SK-N-SH (cell line): ENCODE results near the gene HDAC7. TPM values are rescaled to one million over a fixed set of nuclear protein-coding genes. Genes with fewer than 3 reads are reported as not detected.

Experiments used
- CTCF ChIA-PET: fragments of 300-600, 350-600 bp; formaldehyde crosslinking; extraction: SDS; loops from one replicate; lab custom pipeline; 2021; lab: Yijun Ruan, JAX
- POLR2A ChIA-PET: fragments of 350-600 bp; sonication (Branson Sonifier 250); formaldehyde crosslinking; extraction: SDS; loops from one replicate; lab custom pipeline; 2020; ENCODE audit warnings: antibody characterized with exemption, inconsistent platforms; lab: Yijun Ruan, JAX
- DNase-seq: peaks from one replicate; pipeline ENCODE4 v3.0.0; 2012
- H2AFZ ChIP-seq: fragments of 200-600 bp; sonication (generic); 2 replicates; pipeline ENCODE4 v1.8.1; 2016; ENCODE audit warnings: antibody characterized with exemption, mild to moderate bottlenecking, low read depth
- H3F3A ChIP-seq: fragments of 200-600 bp; sonication (generic); replicated peaks from 2 replicates; pipeline ENCODE3; 2016; ENCODE audit warnings: antibody characterized with exemption, mild to moderate bottlenecking; ENCODE audit not compliant: insufficient read depth
- H3K27ac ChIP-seq, 2 experiments: fragments of 200-500 bp in 1 of 2; fragments of 200-600 bp in 1 of 2; sonication (Bioruptor generic) in 1 of 2; sonication (generic), shearing (Covaris generic) in 1 of 2; 2 replicates each; pipeline versions ENCODE4 v1.5.1 to v1.6.1; 2014 to 2016; ENCODE audit warnings: low read depth in 2 of 2, inconsistent platforms in 1 of 2, low read length in 1 of 2, mild to moderate bottlenecking in 1 of 2, mixed read lengths in 1 of 2
- H3K27me3 ChIP-seq: fragments of 200-600 bp; sonication (generic), shearing (Covaris generic); 2 replicates; pipeline ENCODE4 v1.6.1; 2016; ENCODE audit warnings: mixed run types; ENCODE audit not compliant: insufficient read depth
- H3K36me3 ChIP-seq, 2 experiments: fragments of 200-500 bp in 1 of 2; fragments of 200-600 bp in 1 of 2; sonication (Bioruptor generic) in 1 of 2; sonication (generic) in 1 of 2; replicated peaks in 1 of 2; 2 replicates each; pipeline versions ENCODE3 to v1.5.1; 2014 to 2016; ENCODE audit warnings: low read length in 1 of 2, mild to moderate bottlenecking in 1 of 2; ENCODE audit not compliant: insufficient read depth in 2 of 2, control insufficient read depth in 1 of 2
- H3K4me1 ChIP-seq, 2 experiments: fragments of 200-500 bp in 1 of 2; fragments of 200-600 bp in 1 of 2; sonication (Bioruptor generic) in 1 of 2; sonication (generic), shearing (Covaris generic) in 1 of 2; 2 replicates each; pipeline versions ENCODE4 v1.5.1 to v1.6.1; 2014 to 2016; ENCODE audit warnings: low read depth in 1 of 2, low read length in 1 of 2, mixed run types in 1 of 2; ENCODE audit not compliant: insufficient read depth in 2 of 2, control insufficient read depth in 1 of 2
- H3K4me2 ChIP-seq: fragments of 200-600 bp; sonication (generic), shearing (Covaris generic); 2 replicates; pipeline ENCODE4 v1.6.1; 2017; ENCODE audit warnings: mixed run types
- H3K4me3 ChIP-seq, 2 experiments: fragments of 200-500 bp in 1 of 2; fragments of 200-600 bp in 1 of 2; sonication (Bioruptor generic) in 1 of 2; sonication (generic), shearing (Covaris generic) in 1 of 2; 2 replicates each; pipeline versions ENCODE4 v1.5.1 to v1.8.1; 2014 to 2016; ENCODE audit warnings: low read depth in 2 of 2, inconsistent platforms in 1 of 2, low read length in 1 of 2, mild to moderate bottlenecking in 1 of 2, mixed read lengths in 1 of 2, moderate library complexity in 1 of 2
- H3K79me2 ChIP-seq: fragments of 200-600 bp; sonication (generic); 2 replicates; pipeline ENCODE4 v1.8.1; 2017; ENCODE audit warnings: mild to moderate bottlenecking; ENCODE audit not compliant: insufficient read depth
- H3K9ac ChIP-seq: fragments of 200-600 bp; sonication (generic); 2 replicates; pipeline ENCODE4 v1.6.1; 2017; ENCODE audit warnings: mixed run types
- H3K9me2 ChIP-seq: fragments of 200-600 bp; sonication (generic); 2 replicates; pipeline ENCODE4 v1.6.1; 2017; ENCODE audit warnings: mixed run types
- H3K9me3 ChIP-seq: fragments of 200-600 bp; sonication (generic); 2 replicates; pipeline ENCODE4 v1.6.1; 2017; ENCODE audit warnings: mixed run types, mild to moderate bottlenecking, moderate library complexity
- H4K20me1 ChIP-seq: fragments of 200-600 bp; sonication (generic); 2 replicates; pipeline ENCODE4 v1.6.1; 2017; ENCODE audit warnings: mild to moderate bottlenecking, mixed run types; ENCODE audit not compliant: insufficient read depth
- ELF1 ChIP-seq: IDR thresholded peaks from 2 replicates; pipeline ENCODE4 v1.4.0; 2012
- FOXJ3 ChIP-seq: sonication (generic); formaldehyde crosslinking; IDR thresholded peaks from 2 replicates; pipeline ENCODE4 v1.5.1; 2020; ENCODE audit warnings: mild to moderate bottlenecking, missing genetic modification reagents
- GABPA ChIP-seq: IDR thresholded peaks from 2 replicates; pipeline ENCODE4 v1.4.0; 2012; ENCODE audit warnings: low read depth, mild to moderate bottlenecking
- GATA2 ChIP-seq: sonication (generic); formaldehyde crosslinking; IDR thresholded peaks from 2 replicates; pipeline ENCODE4 v1.5.0; 2020; ENCODE audit warnings: mild to moderate bottlenecking, missing genetic modification reagents
- MEF2A ChIP-seq: IDR thresholded peaks from 2 replicates; pipeline ENCODE4 v1.4.0; 2012; ENCODE audit warnings: low read depth, borderline replicate concordance
- POLR2AphosphoS5 ChIP-seq: IDR thresholded peaks from 2 replicates; pipeline ENCODE4 v1.6.1; 2012; ENCODE audit warnings: low read depth, low read length
- RAD21 ChIP-seq: IDR thresholded peaks from 2 replicates; pipeline ENCODE4 v1.6.1; 2012; ENCODE audit warnings: mild to moderate bottlenecking, low read length
- RXRA ChIP-seq: IDR thresholded peaks from 2 replicates; pipeline ENCODE4 v1.4.0; 2012; ENCODE audit warnings: low read depth, mild to moderate bottlenecking, borderline replicate concordance
- SIN3A ChIP-seq: IDR thresholded peaks from 2 replicates; pipeline ENCODE4 v1.6.1; 2012; ENCODE audit warnings: low read depth, mild to moderate bottlenecking, low read length, moderate library complexity, borderline replicate concordance
- TCF12 ChIP-seq: IDR thresholded peaks from 2 replicates; pipeline ENCODE4 v1.4.0; 2012
- TEAD4 ChIP-seq: IDR thresholded peaks from 2 replicates; pipeline ENCODE4 v1.4.0; 2012; ENCODE audit warnings: mild to moderate bottlenecking, borderline replicate concordance; ENCODE audit not compliant: insufficient read depth
- YY1 ChIP-seq: IDR thresholded peaks from 2 replicates; pipeline ENCODE4 v1.4.0; 2012; ENCODE audit warnings: low read depth, mild to moderate bottlenecking
- WGBS: methylation state at CpG from one replicate; pipeline ENCODE4 v1.1.6; 2017; ENCODE audit warnings: low lambda C conversion rate; 5-methylcytosine and 5-hydroxymethylcytosine counted together
- polyA plus RNA-seq, 3 experiments: library from polyadenylated mRNA; depleted of rRNA; stranded (reverse); fragments of >200 nt; gene quantifications; 2 replicates each; pipeline ENCODE4 v1.2.3, GENCODE V29; 2012
- TF ChIP-seq, protein P1 (sequence below): fragments of 200-600 bp; sonication (generic); IDR thresholded peaks from 2 replicates; pipeline ENCODE4 v1.6.1; 2017; ENCODE audit warnings: antibody characterized with exemption, mild to moderate bottlenecking, moderate library complexity
- TF ChIP-seq, protein P2 (sequence below): fragments of 150-350 bp; IDR thresholded peaks from 2 replicates; pipeline ENCODE4 v1.6.1; 2016; ENCODE audit warnings: mild to moderate bottlenecking, low read depth, low read length

HDAC7 gene
- polyA plus RNA-seq, 1 of the 3 experiments (the other 2 are of a cell fraction) = 51.0 TPM

DNA sequence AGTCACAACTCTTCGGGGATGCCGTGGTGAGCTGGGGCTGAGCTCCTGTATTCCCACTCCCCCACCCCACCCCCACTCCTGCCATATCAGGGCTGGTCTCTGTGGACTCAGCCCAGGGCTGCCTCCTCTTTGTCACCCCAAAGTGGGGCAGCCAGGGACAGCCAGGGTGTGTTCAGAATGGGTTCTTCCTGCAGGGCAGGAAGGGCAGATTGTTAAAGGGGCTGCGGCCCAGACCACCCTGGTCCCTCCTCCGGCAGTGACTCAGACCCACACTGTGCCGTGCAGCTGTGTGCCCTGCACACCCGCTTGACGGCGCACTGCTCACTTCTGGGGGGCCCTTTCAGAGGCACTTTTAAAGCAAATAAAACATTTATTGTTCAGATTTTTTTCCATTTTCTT is 37.3 kb downstream of the HDAC7 start:
- Histone ChIP-seq H3K4me1 (peaks cover under 1 to 17% of the 10 kb centered on the region in 2 experiments; a peak in 2 of 4 replicates), H3K4me3 (no peak overlapping the region), H3K9me2 (no peaks in the 10 kb centered on the region), H3K27me3 (no peaks in the 10 kb centered on the region), H3K9me3 (no peaks in the 10 kb centered on the region), H2AFZ (no peak overlapping the region), H3K9ac (no peak overlapping the region), H3K4me2 (no peak overlapping the region), H3K36me3 (peaks cover 18 to 47% of the 10 kb centered on the region in 2 experiments), H4K20me1 (no peaks in the 10 kb centered on the region), H3F3A (peaks cover 32% of the 10 kb centered on the region), H3K27ac (no peak overlapping the region), H3K79me2 (no peaks in the 10 kb centered on the region)
- CTCF ChIA-PET = interaction anchor here (0.8 to 22.9 kb wide), 6 partner anchors 9 to 58 kb away, joined by 3 to 1294 read pairs (median 162); partner anchors contain the start of genes ENDOU, RAPGEF3, RPAP3 and SLC48A1
- WGBS = 89% methylated on average over 7 of the region's 8 CpGs
- POLR2A ChIA-PET = no interaction called here
- DNase-seq = no peak
- no peak for TF ChIP-seq POLR2AphosphoS5
- TF ChIP-seq RAD21 = no peak
- no peak for TF ChIP-seq ELF1
- TF ChIP-seq GABPA = no peak
- TF ChIP-seq, protein P1, sequence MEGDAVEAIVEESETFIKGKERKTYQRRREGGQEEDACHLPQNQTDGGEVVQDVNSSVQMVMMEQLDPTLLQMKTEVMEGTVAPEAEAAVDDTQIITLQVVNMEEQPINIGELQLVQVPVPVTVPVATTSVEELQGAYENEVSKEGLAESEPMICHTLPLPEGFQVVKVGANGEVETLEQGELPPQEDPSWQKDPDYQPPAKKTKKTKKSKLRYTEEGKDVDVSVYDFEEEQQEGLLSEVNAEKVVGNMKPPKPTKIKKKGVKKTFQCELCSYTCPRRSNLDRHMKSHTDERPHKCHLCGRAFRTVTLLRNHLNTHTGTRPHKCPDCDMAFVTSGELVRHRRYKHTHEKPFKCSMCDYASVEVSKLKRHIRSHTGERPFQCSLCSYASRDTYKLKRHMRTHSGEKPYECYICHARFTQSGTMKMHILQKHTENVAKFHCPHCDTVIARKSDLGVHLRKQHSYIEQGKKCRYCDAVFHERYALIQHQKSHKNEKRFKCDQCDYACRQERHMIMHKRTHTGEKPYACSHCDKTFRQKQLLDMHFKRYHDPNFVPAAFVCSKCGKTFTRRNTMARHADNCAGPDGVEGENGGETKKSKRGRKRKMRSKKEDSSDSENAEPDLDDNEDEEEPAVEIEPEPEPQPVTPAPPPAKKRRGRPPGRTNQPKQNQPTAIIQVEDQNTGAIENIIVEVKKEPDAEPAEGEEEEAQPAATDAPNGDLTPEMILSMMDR = no peak
- TF ChIP-seq GATA2 (CRISPR knock-in tag) = no peak
- no peak for TF ChIP-seq FOXJ3
- no peak for TF ChIP-seq RXRA
- no peak for TF ChIP-seq TCF12

GRCh38 chr12:47781479-47782371 is 38.0 kb downstream of the HDAC7 start:
- Histone ChIP-seq H3K27ac (0 out of 4 replicates have a peak overlapping the region, but pooled peaks of 1 of the 2 experiments have one; percentile 22), H3K9me3 (no peaks in the 10 kb centered on the region), H3K27me3 (no peaks in the 10 kb centered on the region), H3K9ac (no peak overlapping the region), H3K4me1 (peaks cover 7 to 23% of the 10 kb centered on the region in 2 experiments; a peak in 3 of 4 replicates), H4K20me1 (no peaks in the 10 kb centered on the region)
- ChIA-PET CTCF (interaction anchor here (0.8 to 22.9 kb wide), 7 partner anchors 9 to 168 kb away, joined by 3 to 1294 read pairs (median 10); partner anchors contain the start of genes ENDOU, RAPGEF3, RPAP3 and SLC48A1), POLR2A (no interaction called here)
- no peak for DNase-seq
- TF ChIP-seq TEAD4 = no peak
- TF ChIP-seq, protein P2, sequence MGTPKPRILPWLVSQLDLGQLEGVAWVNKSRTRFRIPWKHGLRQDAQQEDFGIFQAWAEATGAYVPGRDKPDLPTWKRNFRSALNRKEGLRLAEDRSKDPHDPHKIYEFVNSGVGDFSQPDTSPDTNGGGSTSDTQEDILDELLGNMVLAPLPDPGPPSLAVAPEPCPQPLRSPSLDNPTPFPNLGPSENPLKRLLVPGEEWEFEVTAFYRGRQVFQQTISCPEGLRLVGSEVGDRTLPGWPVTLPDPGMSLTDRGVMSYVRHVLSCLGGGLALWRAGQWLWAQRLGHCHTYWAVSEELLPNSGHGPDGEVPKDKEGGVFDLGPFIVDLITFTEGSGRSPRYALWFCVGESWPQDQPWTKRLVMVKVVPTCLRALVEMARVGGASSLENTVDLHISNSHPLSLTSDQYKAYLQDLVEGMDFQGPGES = no peak
- no peak for TF ChIP-seq MEF2A
- no peak for TF ChIP-seq RAD21
- TF ChIP-seq YY1 = no peak
- no peak for TF ChIP-seq SIN3A
- no peak for TF ChIP-seq RXRA
- TF ChIP-seq TCF12 = no peak
- TF ChIP-seq, all 33 proteins: peak for 0
- Histone ChIP-seq H3K36me3 (peaks cover 14 to 41% of the 10 kb centered on the region in 2 experiments), H2AFZ (no peak overlapping the region), H3K9me2 (no peaks in the 10 kb centered on the region), H3K79me2 (no peaks in the 10 kb centered on the region), H3F3A (peaks cover 32% of the 10 kb centered on the region), H3K4me2 (no peak overlapping the region), H3K4me3 (no peak overlapping the region)
- 89% methylated on average over 9 of the region's 13 CpGs for WGBS
